Measurements from ENCODE around the gene TRIM50.
"Not testable (repeated sequence)": the region's sequence is repeated elsewhere in the genome, so short reads cannot be mapped to it uniquely, and the experiment has no call there.

DNA sequence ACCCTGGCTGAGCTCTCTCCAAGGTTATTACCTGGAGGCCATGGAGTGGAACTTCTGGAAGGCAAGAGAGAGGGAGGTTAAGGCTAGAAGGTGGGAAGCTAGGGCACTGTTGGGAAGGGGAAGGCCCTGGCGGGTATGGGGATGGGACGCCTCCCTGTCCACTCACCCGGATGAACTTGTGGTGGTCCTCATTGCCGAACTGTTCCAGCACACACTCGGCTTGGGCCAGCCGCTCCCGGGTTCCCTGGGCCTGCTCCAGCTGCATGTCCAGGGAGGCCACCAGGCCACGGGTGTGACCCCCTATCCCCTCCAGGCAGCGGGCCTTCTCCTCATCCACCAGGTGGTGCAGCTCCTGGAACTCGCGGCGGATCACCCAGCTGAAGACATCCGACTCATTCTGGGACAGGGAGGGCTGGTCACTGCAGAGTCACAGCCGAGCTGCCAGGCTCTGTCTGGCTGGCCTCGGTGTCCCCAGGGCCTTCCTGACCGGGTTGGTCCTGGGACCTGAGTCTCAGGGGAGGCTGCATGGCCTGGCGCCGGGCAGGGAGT is 9.2 kb downstream of the TRIM50 start:
- TF ChIP-seq, protein P1, sequence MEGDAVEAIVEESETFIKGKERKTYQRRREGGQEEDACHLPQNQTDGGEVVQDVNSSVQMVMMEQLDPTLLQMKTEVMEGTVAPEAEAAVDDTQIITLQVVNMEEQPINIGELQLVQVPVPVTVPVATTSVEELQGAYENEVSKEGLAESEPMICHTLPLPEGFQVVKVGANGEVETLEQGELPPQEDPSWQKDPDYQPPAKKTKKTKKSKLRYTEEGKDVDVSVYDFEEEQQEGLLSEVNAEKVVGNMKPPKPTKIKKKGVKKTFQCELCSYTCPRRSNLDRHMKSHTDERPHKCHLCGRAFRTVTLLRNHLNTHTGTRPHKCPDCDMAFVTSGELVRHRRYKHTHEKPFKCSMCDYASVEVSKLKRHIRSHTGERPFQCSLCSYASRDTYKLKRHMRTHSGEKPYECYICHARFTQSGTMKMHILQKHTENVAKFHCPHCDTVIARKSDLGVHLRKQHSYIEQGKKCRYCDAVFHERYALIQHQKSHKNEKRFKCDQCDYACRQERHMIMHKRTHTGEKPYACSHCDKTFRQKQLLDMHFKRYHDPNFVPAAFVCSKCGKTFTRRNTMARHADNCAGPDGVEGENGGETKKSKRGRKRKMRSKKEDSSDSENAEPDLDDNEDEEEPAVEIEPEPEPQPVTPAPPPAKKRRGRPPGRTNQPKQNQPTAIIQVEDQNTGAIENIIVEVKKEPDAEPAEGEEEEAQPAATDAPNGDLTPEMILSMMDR (conservative IDR thresholded peaks at IDR 0.05 in 1 of 2, IDR thresholded peaks at IDR 0.05 in 1 of 2; ENCODE audit: low read depth in 1 of 2, low read length in 2 of 2), result not testable (repeated sequence)
- TF ChIP-seq EZH2 (IDR thresholded peaks at IDR 0.05; ENCODE audit: low read length, missing control alignments), result not testable (repeated sequence)
